C4-2B (cell line): ENCODE results near the gene CLEC16A.

Source experiments
- H3K27ac ChIP-seq: fragments of 450-650 bp; 2 replicates; pipeline ENCODE4 v1.5.1; 2017
- CTCF ChIP-seq: fragments of 450-650 bp; conservative IDR thresholded peaks from 2 replicates; pipeline ENCODE4 v1.5.1; 2017; ENCODE audit warnings: mild to moderate bottlenecking
- ZFX ChIP-seq: fragments of 450-650 bp; IDR thresholded peaks from 2 replicates; pipeline ENCODE4 v1.6.1; 2017

Gene CLEC16A

GRCh38 chr16:11032000-11032921 is 87.9 kb downstream of the CLEC16A start:
- no peak overlapping the region for H3K27ac ChIP-seq
- no peak for TF ChIP-seq ZFX

GRCh38 chr16:11032922-11033291 is 88.5 kb downstream of the CLEC16A start:
- H3K27ac ChIP-seq: no peak overlapping the region
- TF ChIP-seq CTCF (no peak), ZFX (no peak)

DNA sequence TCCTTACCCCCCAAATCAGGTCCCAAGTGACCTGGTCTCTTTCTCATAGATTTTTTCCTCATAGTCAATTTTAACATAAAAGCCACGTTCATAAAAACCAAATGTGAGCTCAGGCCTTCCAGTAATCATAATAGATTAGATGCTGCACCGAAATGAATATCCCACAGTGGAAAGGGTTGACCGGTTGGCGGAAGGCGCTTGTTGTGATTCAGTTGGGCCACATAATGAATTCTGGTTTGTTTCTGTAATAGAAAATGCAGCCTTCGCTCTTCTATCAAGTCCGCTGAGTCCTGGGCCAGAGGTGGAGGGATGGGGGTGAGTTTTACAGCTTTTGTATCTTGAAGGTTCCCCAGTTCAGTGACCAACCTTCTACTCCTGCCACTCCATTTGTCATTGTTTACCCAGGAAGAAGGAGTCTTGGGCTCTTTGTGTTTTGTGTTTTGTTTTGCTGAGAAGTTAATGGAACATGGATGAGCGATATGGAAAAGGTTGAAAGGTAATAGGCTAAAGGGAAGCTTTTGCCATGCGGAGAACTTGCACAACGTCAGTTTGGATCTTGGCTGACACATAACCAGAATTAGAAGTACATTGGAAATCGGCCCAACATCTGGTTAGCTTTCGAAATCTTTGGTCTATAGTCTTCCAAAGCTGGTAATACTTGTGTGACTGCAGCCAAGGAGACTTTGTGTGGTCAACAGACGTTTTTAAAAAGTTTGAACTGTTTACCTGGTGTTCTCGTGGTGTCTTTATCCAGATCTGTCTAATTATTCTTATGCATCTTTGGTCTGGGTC is 89.5 kb downstream of the CLEC16A start:
- no peak overlapping the region for H3K27ac ChIP-seq
- TF ChIP-seq ZFX: no peak
- TF ChIP-seq CTCF: no peak

GRCh38 chr16:11034481-11034931 is 90.1 kb downstream of the CLEC16A start:
- H3K27ac ChIP-seq: no peak overlapping the region
- TF ChIP-seq ZFX: no peak
- TF ChIP-seq CTCF: no peak

DNA sequence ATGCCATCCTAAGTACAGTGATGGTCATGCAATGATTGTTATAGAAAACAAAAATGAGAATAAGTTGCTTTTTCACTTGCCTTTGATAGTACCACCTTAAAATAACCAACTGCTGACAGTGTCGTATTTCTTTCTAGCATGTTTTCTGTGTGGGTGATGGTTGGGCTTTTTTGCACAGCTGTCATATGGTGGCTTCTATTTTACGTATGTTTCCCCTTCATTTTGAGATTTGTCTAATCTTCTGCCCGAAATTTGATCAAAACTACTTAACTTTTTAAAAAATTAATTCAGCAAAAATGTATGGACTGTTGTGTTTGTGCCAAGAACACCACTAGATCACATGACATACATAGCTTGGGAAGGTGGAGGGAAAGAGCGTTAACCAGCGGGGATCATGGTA is 90.7 kb downstream of the CLEC16A start:
- TF ChIP-seq CTCF (no peak), ZFX (no peak)
- no peak overlapping the region for H3K27ac ChIP-seq

GRCh38 chr16:11036040-11036439 is 91.7 kb downstream of the CLEC16A start:
- no peak overlapping the region for H3K27ac ChIP-seq
- TF ChIP-seq CTCF (no peak), ZFX (no peak)

DNA sequence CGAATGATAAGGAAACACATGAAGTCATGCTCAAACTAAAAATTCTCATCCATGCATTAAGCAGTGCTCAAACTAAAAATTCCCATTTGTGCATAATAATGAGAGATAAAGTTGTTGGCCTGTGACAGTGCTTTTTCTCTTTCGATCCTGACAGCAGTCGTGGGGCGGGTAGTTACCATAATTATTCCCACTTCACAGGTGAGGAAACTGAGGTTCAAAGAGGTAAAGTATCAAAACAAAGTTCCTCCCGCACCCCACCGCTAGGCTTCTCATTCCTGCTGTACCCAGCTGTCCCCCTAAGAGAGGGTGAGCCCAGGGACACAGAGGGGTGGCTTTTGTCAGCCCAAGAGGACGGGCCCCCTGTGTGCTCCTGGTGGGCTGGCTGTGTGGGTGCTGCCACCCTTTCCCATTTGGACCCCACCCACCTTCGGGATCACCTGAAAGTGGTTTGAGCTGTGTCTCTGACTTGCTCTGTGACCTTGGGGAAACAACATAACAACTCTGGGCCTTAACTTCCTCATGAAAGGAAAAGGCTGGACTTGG is 92.6 kb downstream of the CLEC16A start:
- no peak overlapping the region for H3K27ac ChIP-seq
- no peak for TF ChIP-seq CTCF
- TF ChIP-seq ZFX: no peak
